Ishikawa (cell line): ENCODE data around the gene SLC2A14.

ENCODE experiments used
- CEBPB ChIP-seq: IDR thresholded peaks from 2 replicates; pipeline ENCODE4 v1.6.1; 2012
- CREB1 ChIP-seq: IDR thresholded peaks from 2 replicates; pipeline ENCODE4 v1.6.1; 2012; ENCODE audit warnings: low read depth
- EGR1 ChIP-seq: IDR thresholded peaks from 2 replicates; pipeline ENCODE4 v1.6.1; 2012
- FOXM1 ChIP-seq: IDR thresholded peaks from 2 replicates; pipeline ENCODE4 v1.6.1; 2012; ENCODE audit warnings: low read depth, borderline replicate concordance
- MAX ChIP-seq: IDR thresholded peaks from 2 replicates; pipeline ENCODE4 v1.6.1; 2012
- NFIC ChIP-seq: IDR thresholded peaks from 2 replicates; pipeline ENCODE4 v1.6.1; 2012
- RAD21 ChIP-seq: IDR thresholded peaks from 2 replicates; pipeline ENCODE4 v1.6.1; 2012; ENCODE audit warnings: low read depth
- TAF1 ChIP-seq: IDR thresholded peaks from 2 replicates; pipeline ENCODE4 v1.6.1; 2012; ENCODE audit warnings: low read depth, mild to moderate bottlenecking
- TCF12 ChIP-seq: IDR thresholded peaks from 2 replicates; pipeline ENCODE4 v1.6.1; 2012; ENCODE audit warnings: low read depth
- TEAD4 ChIP-seq: IDR thresholded peaks from 2 replicates; pipeline ENCODE4 v1.6.1; 2012
- YY1 ChIP-seq: IDR thresholded peaks from 2 replicates; pipeline ENCODE4 v1.6.1; 2012; ENCODE audit warnings: low read depth
- ZBTB7A ChIP-seq: IDR thresholded peaks from 2 replicates; pipeline ENCODE4 v1.6.1; 2012; ENCODE audit warnings: low read depth
- TF ChIP-seq, protein P1 (sequence below): IDR thresholded peaks from 2 replicates; pipeline ENCODE4 v1.6.1; 2012; ENCODE audit warnings: low read depth, mild to moderate bottlenecking
- TF ChIP-seq, protein P2 (sequence below): IDR thresholded peaks from 2 replicates; pipeline ENCODE4 v1.6.1; 2012

SLC2A14 gene

DNA sequence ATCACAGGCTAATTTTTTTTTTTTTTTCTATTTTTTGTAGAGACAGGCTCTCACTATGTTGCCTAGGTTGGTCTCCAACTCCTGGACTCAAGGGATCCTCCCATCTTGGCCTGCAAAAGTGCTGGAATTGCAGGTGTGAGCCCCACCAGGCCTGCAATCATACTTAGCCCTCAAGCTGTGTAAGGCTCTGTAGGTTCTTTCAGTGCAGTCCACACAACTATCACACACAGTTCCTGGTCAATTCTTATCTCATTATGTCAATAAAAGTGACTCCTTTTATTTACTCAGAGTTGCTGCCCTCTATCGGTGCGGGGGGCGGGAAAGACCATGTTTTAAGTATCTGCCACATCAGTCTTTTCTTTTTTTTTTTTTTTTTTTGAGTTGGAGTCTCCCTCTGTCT is 34.3 kb upstream of the SLC2A14 start:
- TF ChIP-seq EGR1 (no peak), CREB1 (no peak), TCF12 (no peak), RAD21 (no peak), TAF1 (no peak), YY1 (no peak), ZBTB7A (no peak)
- TF ChIP-seq, protein P1, sequence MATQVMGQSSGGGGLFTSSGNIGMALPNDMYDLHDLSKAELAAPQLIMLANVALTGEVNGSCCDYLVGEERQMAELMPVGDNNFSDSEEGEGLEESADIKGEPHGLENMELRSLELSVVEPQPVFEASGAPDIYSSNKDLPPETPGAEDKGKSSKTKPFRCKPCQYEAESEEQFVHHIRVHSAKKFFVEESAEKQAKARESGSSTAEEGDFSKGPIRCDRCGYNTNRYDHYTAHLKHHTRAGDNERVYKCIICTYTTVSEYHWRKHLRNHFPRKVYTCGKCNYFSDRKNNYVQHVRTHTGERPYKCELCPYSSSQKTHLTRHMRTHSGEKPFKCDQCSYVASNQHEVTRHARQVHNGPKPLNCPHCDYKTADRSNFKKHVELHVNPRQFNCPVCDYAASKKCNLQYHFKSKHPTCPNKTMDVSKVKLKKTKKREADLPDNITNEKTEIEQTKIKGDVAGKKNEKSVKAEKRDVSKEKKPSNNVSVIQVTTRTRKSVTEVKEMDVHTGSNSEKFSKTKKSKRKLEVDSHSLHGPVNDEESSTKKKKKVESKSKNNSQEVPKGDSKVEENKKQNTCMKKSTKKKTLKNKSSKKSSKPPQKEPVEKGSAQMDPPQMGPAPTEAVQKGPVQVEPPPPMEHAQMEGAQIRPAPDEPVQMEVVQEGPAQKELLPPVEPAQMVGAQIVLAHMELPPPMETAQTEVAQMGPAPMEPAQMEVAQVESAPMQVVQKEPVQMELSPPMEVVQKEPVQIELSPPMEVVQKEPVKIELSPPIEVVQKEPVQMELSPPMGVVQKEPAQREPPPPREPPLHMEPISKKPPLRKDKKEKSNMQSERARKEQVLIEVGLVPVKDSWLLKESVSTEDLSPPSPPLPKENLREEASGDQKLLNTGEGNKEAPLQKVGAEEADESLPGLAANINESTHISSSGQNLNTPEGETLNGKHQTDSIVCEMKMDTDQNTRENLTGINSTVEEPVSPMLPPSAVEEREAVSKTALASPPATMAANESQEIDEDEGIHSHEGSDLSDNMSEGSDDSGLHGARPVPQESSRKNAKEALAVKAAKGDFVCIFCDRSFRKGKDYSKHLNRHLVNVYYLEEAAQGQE = no peak

GRCh38 chr12:7906303-7906702 is 33.6 kb upstream of the SLC2A14 start:
- TF ChIP-seq TEAD4 = peak; percentile 51; the same call in 1 of the 2 replicates

DNA sequence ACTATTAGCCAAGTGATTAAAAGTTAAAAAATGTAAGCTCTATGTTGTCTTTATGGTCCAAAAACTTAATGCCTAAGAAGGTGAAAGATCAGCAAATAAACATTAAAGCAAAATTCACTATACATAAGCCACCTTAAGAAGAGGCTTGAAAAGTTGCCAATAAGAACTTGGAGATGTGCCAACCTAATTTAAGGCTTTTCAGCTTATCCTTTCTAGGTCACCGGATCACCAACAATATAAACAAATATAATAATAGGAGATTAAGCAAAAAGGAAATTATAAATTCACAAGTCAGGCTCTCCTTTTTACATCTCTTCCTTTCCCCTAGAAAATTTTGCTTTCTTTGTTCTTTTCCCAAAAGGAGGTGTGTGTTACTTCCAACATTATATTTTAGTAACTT is 32.4 kb upstream of the SLC2A14 start:
- TF ChIP-seq NFIC = 0 out of 2 replicates have a peak, but pooled peaks have one; percentile 44
- TF ChIP-seq TCF12 = no peak

GRCh38 chr12:7899755-7900154 is 27.0 kb upstream of the SLC2A14 start:
- TF ChIP-seq, protein P1 = no peak
- no peak for TF ChIP-seq CREB1
- no peak for TF ChIP-seq TAF1
- no peak for TF ChIP-seq NFIC
- no peak for TF ChIP-seq YY1
- no peak for TF ChIP-seq TCF12
- no peak for TF ChIP-seq ZBTB7A
- no peak for TF ChIP-seq RAD21
- TF ChIP-seq TEAD4 = no peak

- TF ChIP-seq ZBTB7A (no peak), FOXM1 (no peak), TEAD4 (no peak), CEBPB (no peak), YY1 (no peak), EGR1 (no peak), RAD21 (no peak), MAX (no peak), TAF1 (no peak)
- TF ChIP-seq, protein P2, sequence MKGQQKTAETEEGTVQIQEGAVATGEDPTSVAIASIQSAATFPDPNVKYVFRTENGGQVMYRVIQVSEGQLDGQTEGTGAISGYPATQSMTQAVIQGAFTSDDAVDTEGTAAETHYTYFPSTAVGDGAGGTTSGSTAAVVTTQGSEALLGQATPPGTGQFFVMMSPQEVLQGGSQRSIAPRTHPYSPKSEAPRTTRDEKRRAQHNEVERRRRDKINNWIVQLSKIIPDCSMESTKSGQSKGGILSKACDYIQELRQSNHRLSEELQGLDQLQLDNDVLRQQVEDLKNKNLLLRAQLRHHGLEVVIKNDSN = no peak
These were observed 19.7 kb upstream of the SLC2A14 start for GRCh38 chr12:7892186-7892980.

GRCh38 chr12:7884689-7885088 is 12.0 kb upstream of the SLC2A14 start:
- TF ChIP-seq FOXM1 (no peak), TEAD4 (no peak), TAF1 (no peak), YY1 (no peak), CREB1 (no peak), MAX (no peak), ZBTB7A (no peak)

DNA sequence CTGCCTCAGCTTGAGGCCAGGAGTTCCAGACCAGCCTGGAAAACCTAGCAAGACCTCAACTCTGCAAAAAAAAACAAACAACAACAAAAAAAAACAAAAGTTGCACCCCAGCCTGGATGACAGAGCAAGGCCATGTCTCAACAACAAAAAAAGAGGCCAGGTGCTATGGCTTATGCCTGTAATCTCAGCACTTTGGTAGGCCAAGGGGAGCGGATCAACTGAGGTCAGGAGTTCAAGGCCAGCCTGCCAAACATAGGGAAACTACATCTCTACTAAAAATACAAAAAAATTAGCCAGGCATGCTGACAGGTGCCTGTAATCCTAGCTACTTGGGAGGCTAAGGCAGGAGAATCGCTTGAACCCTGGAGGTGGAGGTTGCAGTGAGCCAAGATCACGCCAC is 6.5 kb upstream of the SLC2A14 start:
- TF ChIP-seq, protein P1 = no peak
- no peak for TF ChIP-seq TEAD4
- TF ChIP-seq TAF1 = no peak
